Kidney epithelial cell (primary cell): ENCODE results near the gene PLEKHG4. TPM values are rescaled to one million over a fixed set of nuclear protein-coding genes. Genes with fewer than 3 reads are reported as not detected.

Source experiments
- DNase-seq: peaks from one replicate; pipeline ENCODE4 v3.0.0-alpha.2; 2010; ENCODE audit warnings: low read depth
- H3K27me3 ChIP-seq: 2 replicates; pipeline ENCODE4 v1.6.0; 2011; ENCODE audit warnings: low read length; ENCODE audit not compliant: control insufficient read depth, insufficient read depth
- H3K36me3 ChIP-seq: 2 replicates; pipeline ENCODE4 v1.5.1; 2011; ENCODE audit warnings: low read length; ENCODE audit not compliant: control insufficient read depth, insufficient read depth
- H3K4me3 ChIP-seq: 2 replicates; pipeline ENCODE4 v1.5.1; 2011; ENCODE audit warnings: low read depth, mild to moderate bottlenecking, control low read depth, low read length
- CTCF ChIP-seq: IDR thresholded peaks from 2 replicates; pipeline ENCODE4 v1.5.1; 2011; ENCODE audit warnings: mild to moderate bottlenecking, moderate library complexity, low read length, control low read depth, inconsistent platforms; ENCODE audit not compliant: insufficient read depth, poor library complexity, severe bottlenecking
- total RNA-seq: library from RNA; depleted of rRNA; stranded (reverse); fragments of >200 nt; gene quantifications from 2 replicates; pipeline ENCODE4 v1.2.3, GENCODE V29; 2015

The PLEKHG4 gene
- total RNA-seq, 1 donor from 2014 or later, result 9.7 TPM

DNA sequence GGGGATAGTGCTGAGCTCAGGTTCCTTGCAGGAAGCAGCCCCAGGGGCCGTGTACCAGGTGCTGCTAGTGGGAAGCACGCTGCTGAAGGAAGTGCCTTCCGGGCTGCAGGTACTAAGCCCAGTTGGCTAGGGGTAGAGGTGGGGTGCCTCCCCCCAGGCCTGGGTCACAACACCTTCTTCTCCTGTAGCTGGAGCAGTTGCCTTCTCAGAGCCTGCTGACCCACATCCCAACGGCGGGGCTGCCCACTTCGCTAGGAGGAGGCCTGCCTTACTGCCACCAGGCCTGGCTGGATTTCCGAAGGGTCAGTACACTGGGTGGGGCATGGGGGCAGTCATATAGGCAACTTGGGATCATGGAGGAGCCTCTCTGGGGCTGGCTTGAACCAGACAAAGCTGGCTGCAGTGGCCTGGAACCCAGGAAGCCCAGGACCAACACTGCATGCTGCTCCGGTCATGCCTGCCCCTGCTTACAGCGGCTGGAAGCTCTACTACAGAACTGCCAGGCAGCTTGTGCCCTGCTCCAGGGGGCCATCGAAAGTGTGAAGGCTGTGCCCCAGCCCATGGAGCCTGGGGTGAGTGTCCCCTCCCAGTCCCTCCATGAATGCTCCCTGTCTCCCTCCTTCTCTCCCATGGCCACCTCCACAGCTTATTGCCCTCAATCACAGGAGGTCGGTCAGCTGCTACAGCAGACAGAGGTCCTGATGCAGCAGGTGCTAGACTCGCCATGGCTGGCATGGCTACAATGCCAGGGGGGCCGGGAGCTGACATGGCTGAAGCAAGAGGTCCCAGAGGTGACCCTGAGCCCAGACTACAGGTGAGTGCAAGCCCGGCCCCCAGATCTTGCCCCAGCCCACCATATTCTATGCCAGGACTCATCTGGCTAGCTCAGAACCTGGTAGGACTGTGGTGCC, 2.5 kb downstream of the PLEKHG4 start:
- no peak for DNase-seq
- H3K27me3 ChIP-seq, result no peaks in the 10 kb centered on the region
- TF ChIP-seq CTCF, result no peak
- no peaks in the 10 kb centered on the region for H3K36me3 ChIP-seq
- no peak overlapping the region for H3K4me3 ChIP-seq

GRCh38 chr16:67282447-67282805, 3.1 kb downstream of the PLEKHG4 start:
- no peak overlapping the region for H3K4me3 ChIP-seq
- no peaks in the 10 kb centered on the region for H3K36me3 ChIP-seq
- no peak for DNase-seq
- no peak for TF ChIP-seq CTCF
- H3K27me3 ChIP-seq, result no peaks in the 10 kb centered on the region

DNA sequence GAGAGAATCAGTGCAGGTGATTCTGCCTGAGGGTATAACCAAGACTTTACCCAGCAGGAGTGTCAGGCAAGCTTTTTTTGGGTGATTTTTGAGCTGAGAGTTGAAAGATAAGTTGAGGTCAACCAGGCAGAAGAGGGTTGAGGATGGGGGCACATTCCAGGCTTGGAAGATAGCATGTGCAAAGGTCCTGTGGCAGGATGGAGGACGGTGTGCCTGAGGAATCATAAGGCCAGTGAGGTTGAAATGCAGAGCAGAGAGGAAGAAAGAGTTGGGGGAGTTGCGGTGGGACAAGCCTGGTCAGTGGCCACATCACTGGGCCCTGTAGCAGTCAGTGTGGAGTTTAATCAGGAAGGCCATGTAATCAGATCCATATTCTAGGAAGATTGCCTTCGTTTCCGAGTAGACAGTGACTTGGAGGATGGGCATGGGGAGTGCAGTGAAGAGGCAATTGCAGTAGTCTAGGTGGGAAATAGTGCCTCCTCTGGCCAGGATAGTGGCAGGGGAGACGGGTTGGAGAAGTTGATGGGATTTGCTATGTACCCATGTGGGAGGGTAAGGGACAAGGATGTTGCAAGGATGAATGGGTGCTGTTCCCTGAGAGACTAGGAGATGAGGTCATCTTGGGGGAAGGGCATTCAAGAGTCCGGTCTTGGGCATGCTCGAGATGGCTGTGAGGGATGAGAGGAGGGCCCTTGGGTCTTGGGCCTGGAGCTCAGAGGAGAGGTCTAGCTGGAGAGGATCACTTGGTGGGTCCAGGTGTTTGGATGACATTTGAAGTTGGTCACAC, 3.9 kb downstream of the PLEKHG4 start:
- Histone ChIP-seq H3K4me3 (no peak overlapping the region), H3K27me3 (no peaks in the 10 kb centered on the region), H3K36me3 (no peaks in the 10 kb centered on the region)
- TF ChIP-seq CTCF, result no peak
- DNase-seq, result no peak

GRCh38 chr16:67283826-67284555, 4.7 kb downstream of the PLEKHG4 start:
- TF ChIP-seq CTCF, result no peak
- Histone ChIP-seq H3K36me3 (no peaks in the 10 kb centered on the region), H3K27me3 (no peaks in the 10 kb centered on the region), H3K4me3 (no peak overlapping the region)
- DNase-seq, result no peak

DNA sequence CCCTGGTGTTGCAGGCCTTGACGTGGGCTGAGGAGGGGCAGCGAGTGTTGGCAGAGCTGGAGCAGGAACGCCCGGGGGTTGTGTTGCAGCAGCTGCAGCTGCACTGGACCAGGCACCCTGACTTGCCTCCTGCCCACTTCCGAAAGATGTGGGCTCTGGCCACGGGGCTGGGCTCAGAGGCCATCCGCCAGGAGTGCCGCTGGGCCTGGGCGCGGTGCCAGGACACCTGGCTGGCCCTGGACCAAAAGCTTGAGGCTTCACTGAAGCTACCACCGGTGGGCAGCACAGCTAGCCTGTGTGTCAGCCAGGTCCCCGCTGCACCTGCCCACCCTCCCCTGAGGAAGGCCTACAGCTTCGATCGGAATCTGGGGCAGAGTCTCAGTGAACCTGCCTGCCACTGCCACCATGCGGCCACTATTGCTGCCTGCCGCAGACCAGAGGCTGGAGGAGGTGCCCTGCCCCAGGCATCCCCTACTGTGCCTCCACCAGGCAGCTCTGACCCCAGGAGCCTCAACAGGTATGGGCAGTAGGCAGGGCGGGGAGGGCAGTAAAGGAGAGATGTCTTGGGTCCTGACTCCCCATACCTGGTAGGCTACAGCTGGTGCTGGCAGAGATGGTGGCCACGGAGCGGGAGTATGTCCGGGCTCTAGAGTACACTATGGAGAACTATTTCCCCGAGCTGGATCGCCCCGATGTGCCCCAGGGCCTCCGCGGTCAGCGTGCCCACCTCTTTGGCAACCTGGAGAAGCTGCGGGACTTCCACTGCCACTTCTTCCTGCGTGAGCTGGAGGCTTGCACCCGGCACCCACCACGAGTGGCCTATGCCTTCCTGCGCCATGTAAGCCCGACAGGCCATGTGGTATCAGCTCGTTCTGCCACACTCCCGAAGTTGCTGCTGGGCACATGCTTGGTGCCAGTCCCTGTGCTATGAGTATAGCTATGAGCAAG, 5.6 kb downstream of the PLEKHG4 start:
- TF ChIP-seq CTCF, result peak; percentile 66
- DNase-seq, result no peak
- H3K36me3 ChIP-seq, result no peaks in the 10 kb centered on the region
- no peaks in the 10 kb centered on the region for H3K27me3 ChIP-seq
- no peak overlapping the region for H3K4me3 ChIP-seq
